Mesothelial cell of epicardium (in vitro differentiated cells): Measurements from ENCODE around the gene FDXR. TPM values are rescaled to one million over a fixed set of nuclear protein-coding genes. Genes with fewer than 3 reads are reported as not detected.

Source experiments
- DNase-seq, 2 experiments: peaks; one replicate each; pipeline ENCODE4 v3.0.0; 2021; ENCODE audit warnings: low spot score in 2 of 2; ENCODE audit not compliant: unreplicated experiment in 2 of 2
- H3K27ac Mint-ChIP-seq: 2 replicates; pipeline ENCODE4 v1.8.0; 2021; ENCODE audit warnings: mixed read lengths
- H3K27me3 Mint-ChIP-seq: 2 replicates; pipeline ENCODE4 v1.8.0; 2021; ENCODE audit warnings: low read depth, mixed read lengths
- H3K36me3 Mint-ChIP-seq: 2 replicates; pipeline ENCODE4 v1.8.0; 2021; ENCODE audit warnings: mixed read lengths
- H3K4me1 Mint-ChIP-seq: 2 replicates; pipeline ENCODE4 v1.8.0; 2021; ENCODE audit warnings: mixed read lengths
- H3K4me3 Mint-ChIP-seq: 2 replicates; pipeline ENCODE4 v1.8.0; 2021; ENCODE audit warnings: mild to moderate bottlenecking, moderate library complexity, mixed read lengths
- H3K9me3 Mint-ChIP-seq: 2 replicates; pipeline ENCODE4 v1.8.0; 2021; ENCODE audit warnings: mixed read lengths
- total RNA-seq: library from RNA; stranded (reverse); gene quantifications from 3 replicates; pipeline ENCODE4 v1.2.1, GENCODE V29; 2021
- TF ChIP-seq, protein P1 (sequence below): fragments of 200-600 bp; sonication (generic); IDR thresholded peaks from one replicate; pipeline ENCODE4 v1.5.0; 2021; ENCODE audit warnings: antibody characterized with exemption; ENCODE audit not compliant: unreplicated experiment

FDXR gene, protein sequence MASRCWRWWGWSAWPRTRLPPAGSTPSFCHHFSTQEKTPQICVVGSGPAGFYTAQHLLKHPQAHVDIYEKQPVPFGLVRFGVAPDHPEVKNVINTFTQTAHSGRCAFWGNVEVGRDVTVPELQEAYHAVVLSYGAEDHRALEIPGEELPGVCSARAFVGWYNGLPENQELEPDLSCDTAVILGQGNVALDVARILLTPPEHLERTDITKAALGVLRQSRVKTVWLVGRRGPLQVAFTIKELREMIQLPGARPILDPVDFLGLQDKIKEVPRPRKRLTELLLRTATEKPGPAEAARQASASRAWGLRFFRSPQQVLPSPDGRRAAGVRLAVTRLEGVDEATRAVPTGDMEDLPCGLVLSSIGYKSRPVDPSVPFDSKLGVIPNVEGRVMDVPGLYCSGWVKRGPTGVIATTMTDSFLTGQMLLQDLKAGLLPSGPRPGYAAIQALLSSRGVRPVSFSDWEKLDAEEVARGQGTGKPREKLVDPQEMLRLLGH
- total RNA-seq, result 20.4 to 23.0 TPM (median 22.5 TPM) in 3 replicates

GRCh38 chr17:74872313-74873036 is at the start of gene FDXR:
Gene FDXR (minus strand): TSS chr17:74872994. CDS start chr17:74872944, 50 bp downstream.
- Mint-ChIP-seq H3K9me3 (no peaks in the 10 kb centered on the region), H3K27ac (peak within 1 kb of the TSS; percentile 95), H3K4me3 (peak within 1 kb of the TSS; percentile 82), H3K27me3 (peaks cover 2% of the 10 kb centered on the region), H3K4me1 (peaks cover 33% of the 10 kb centered on the region), H3K36me3 (peaks cover 3% of the 10 kb centered on the region)
- no peak for DNase-seq
- TF ChIP-seq, protein P1, sequence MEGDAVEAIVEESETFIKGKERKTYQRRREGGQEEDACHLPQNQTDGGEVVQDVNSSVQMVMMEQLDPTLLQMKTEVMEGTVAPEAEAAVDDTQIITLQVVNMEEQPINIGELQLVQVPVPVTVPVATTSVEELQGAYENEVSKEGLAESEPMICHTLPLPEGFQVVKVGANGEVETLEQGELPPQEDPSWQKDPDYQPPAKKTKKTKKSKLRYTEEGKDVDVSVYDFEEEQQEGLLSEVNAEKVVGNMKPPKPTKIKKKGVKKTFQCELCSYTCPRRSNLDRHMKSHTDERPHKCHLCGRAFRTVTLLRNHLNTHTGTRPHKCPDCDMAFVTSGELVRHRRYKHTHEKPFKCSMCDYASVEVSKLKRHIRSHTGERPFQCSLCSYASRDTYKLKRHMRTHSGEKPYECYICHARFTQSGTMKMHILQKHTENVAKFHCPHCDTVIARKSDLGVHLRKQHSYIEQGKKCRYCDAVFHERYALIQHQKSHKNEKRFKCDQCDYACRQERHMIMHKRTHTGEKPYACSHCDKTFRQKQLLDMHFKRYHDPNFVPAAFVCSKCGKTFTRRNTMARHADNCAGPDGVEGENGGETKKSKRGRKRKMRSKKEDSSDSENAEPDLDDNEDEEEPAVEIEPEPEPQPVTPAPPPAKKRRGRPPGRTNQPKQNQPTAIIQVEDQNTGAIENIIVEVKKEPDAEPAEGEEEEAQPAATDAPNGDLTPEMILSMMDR, result no peak

GRCh38 chr17:74922172-74922571 is 49.4 kb upstream of the FDXR start:
- Mint-ChIP-seq H3K4me3 (peak overlapping the region; percentile 67), H3K36me3 (no peaks in the 10 kb centered on the region), H3K27ac (no peak overlapping the region), H3K27me3 (peaks cover 47% of the 10 kb centered on the region), H3K4me1 (peaks cover 27% of the 10 kb centered on the region), H3K9me3 (no peaks in the 10 kb centered on the region)
- TF ChIP-seq, protein P1, result no peak
- no peak for DNase-seq

GRCh38 chr17:74921769-74922168 is 49.0 kb upstream of the FDXR start:
- Mint-ChIP-seq H3K27me3 (peaks cover 43% of the 10 kb centered on the region), H3K9me3 (no peaks in the 10 kb centered on the region), H3K4me1 (peaks cover 27% of the 10 kb centered on the region), H3K27ac (no peak overlapping the region), H3K4me3 (peak overlapping the region; percentile 38), H3K36me3 (no peaks in the 10 kb centered on the region)
- TF ChIP-seq, protein P1, result no peak
- DNase-seq, result no peak

GRCh38 chr17:74921026-74921681 is 48.4 kb upstream of the FDXR start:
- no peaks in the 10 kb centered on the region for H3K9me3 Mint-ChIP-seq
- DNase-seq, result no peak
- peak overlapping the region; percentile 44 for H3K27ac Mint-ChIP-seq
- H3K4me1 Mint-ChIP-seq, result peaks cover 27% of the 10 kb centered on the region
- no peaks in the 10 kb centered on the region for H3K36me3 Mint-ChIP-seq
- peak overlapping the region; percentile 48 for H3K4me3 Mint-ChIP-seq
- H3K27me3 Mint-ChIP-seq, result peaks cover 37% of the 10 kb centered on the region
- TF ChIP-seq, protein P1, result no peak

GRCh38 chr17:74920642-74921025 is 47.8 kb upstream of the FDXR start:
- Mint-ChIP-seq H3K9me3 (no peaks in the 10 kb centered on the region), H3K4me3 (peak overlapping the region; percentile 48), H3K27me3 (peaks cover 31% of the 10 kb centered on the region), H3K27ac (peak overlapping the region; percentile 44), H3K4me1 (peaks cover 27% of the 10 kb centered on the region), H3K36me3 (no peaks in the 10 kb centered on the region)
- no peak for DNase-seq
- TF ChIP-seq, protein P1, result no peak
